ENCODE results near the gene CD81.
"Not testable (repeated sequence)": the region's sequence is repeated elsewhere in the genome, so short reads cannot be mapped to it uniquely, and the experiment has no call there.

CD81 gene

DNA sequence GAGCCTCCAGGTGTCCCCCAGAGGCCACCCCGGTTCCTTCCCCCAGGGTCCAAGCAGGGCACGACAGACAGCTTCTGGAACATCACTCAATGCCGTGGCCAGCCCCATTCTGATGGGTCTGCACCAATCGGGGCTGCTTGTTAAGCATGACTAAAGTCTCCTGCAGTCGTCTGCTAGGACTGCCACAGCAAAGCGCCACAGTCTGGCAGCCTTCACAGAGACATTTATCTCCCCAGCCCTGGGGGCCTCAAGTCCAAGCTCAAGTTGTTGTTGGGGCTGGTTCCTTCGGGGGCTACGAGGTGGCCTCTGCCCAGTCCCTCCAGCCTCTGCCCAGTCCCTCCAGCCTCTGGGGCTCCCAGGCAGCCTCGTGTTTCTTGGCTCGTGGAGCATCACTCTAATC, 14.0 kb upstream of the CD81 start:
- Mint-ChIP-seq H3K9me3 (no peaks in the 10 kb centered on the region), H3K36me3 (no peaks in the 10 kb centered on the region), H3K4me3 (no peak overlapping the region), H3K27me3 (no peaks in the 10 kb centered on the region), H3K4me1 (peaks cover 4 to 5% of the 10 kb centered on the region in 2 donors), H3K27ac (no peak overlapping the region)
- ATAC-seq (replicated peaks) (no peak), DNase-seq (no peak)

GRCh38 chr11:2363577-2364370, 13.3 kb upstream of the CD81 start:
- ATAC-seq (replicated peaks): no peak
- Mint-ChIP-seq H3K9me3 (no peaks in the 10 kb centered on the region), H3K27me3 (no peaks in the 10 kb centered on the region), H3K27ac (no peak overlapping the region), H3K4me3 (no peak overlapping the region), H3K4me1 (peaks cover 4% of the 10 kb centered on the region in 2 donors), H3K36me3 (no peaks in the 10 kb centered on the region)
- no peak for DNase-seq

DNA sequence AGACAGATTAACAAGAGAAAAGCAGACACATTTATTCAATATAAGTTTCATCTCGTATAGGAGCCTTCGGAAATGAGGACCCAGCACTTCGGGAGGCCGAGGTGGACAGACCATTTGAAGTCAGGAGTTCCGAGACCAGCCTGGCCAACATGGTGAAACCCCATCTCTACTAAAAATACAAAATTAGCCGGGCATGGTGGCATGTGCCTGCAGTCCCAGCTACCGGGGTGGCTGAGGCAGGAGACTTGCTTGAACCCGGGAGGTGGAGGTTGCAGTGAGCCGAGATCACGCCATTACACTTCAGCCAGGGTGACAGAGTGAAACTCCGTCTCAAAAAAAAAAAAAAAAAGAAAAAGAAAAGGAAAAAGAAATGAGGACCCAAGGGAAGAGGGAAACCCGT, 12.7 kb upstream of the CD81 start:
- not testable (repeated sequence) for DNase-seq; ATAC-seq (replicated peaks); H3K9me3 Mint-ChIP-seq; H3K4me1 Mint-ChIP-seq; H3K4me3 Mint-ChIP-seq; H3K27me3 Mint-ChIP-seq; H3K27ac Mint-ChIP-seq; H3K36me3 Mint-ChIP-seq

DNA sequence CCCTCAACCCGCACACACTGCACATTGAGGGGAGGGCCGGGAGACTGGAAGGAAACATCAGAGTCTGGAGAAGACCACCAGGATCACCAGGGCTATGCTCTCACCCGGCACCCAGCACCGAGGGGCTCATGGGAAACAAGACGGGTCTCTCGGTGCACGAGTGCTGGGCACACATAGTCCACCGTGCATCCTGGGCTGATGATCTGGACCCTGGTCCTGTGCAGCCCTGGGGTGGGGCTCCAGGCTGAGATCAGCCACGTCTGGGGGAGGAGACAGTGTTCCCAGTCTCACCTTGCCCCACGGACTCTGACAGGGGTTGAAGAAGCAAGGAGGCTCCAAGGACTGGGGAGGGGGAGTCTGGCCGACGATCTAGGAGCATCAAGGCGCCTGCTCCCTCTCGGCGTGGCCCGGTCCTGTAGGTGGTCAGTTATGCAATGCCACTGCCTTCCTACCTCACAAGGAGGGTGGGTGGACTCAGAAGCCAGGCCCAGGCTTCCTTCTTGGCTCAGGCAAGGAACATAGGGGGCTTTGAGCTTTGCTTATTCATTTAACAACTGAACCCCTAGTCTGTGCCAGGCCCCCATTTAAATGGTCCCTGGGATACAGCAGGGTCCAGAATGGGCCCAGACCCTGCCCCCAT, 11.4 kb upstream of the CD81 start:
- H3K27ac Mint-ChIP-seq: no peak overlapping the region
- H3K4me3 Mint-ChIP-seq: no peak overlapping the region
- no peaks in the 10 kb centered on the region for H3K27me3 Mint-ChIP-seq
- DNase-seq: no peak
- no peaks in the 10 kb centered on the region for H3K36me3 Mint-ChIP-seq
- no peaks in the 10 kb centered on the region for H3K9me3 Mint-ChIP-seq
- no peak for ATAC-seq (replicated peaks)
- peaks cover 0 to 4% of the 10 kb centered on the region in 2 donors for H3K4me1 Mint-ChIP-seq

GRCh38 chr11:2366276-2366675, 10.8 kb upstream of the CD81 start:
- no peaks in the 10 kb centered on the region for H3K9me3 Mint-ChIP-seq
- H3K36me3 Mint-ChIP-seq: no peaks in the 10 kb centered on the region
- no peak for ATAC-seq (replicated peaks)
- no peaks in the 10 kb centered on the region for H3K27me3 Mint-ChIP-seq
- H3K27ac Mint-ChIP-seq: no peak overlapping the region
- H3K4me1 Mint-ChIP-seq: peaks cover 0 to 4% of the 10 kb centered on the region in 2 donors
- DNase-seq: no peak
- no peak overlapping the region for H3K4me3 Mint-ChIP-seq

DNA sequence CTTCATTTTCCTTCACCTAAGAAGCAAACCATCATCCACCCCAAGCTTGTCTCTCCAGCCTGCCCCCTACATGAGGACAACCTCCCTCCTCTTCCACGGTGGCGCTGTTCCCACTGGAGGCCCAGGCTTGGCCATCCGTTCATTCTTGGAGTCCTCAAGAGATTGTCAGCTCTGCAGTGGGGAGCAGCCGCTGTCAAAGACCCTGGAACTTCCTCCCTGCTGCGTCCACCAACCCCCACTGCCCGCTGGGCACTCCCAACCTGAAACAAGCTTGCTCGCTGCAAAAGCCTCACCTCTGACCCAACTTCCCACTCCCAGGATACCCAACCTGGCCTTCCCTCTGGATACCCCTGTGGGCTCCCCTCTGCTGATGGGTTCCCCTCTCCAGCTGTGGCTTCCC, 10.4 kb upstream of the CD81 start:
- no peaks in the 10 kb centered on the region for H3K36me3 Mint-ChIP-seq
- no peak for DNase-seq
- no peak for ATAC-seq (replicated peaks)
- H3K9me3 Mint-ChIP-seq: no peaks in the 10 kb centered on the region
- no peaks in the 10 kb centered on the region for H3K27me3 Mint-ChIP-seq
- H3K4me3 Mint-ChIP-seq: no peak overlapping the region
- H3K27ac Mint-ChIP-seq: no peak overlapping the region
- H3K4me1 Mint-ChIP-seq: peaks cover 0 to 4% of the 10 kb centered on the region in 2 donors

GRCh38 chr11:2367266-2368160, 9.6 kb upstream of the CD81 start:
- Mint-ChIP-seq H3K4me1 (peaks cover 0 to 4% of the 10 kb centered on the region in 2 donors), H3K27me3 (no peaks in the 10 kb centered on the region), H3K27ac (no peak overlapping the region), H3K4me3 (no peak overlapping the region), H3K36me3 (no peaks in the 10 kb centered on the region), H3K9me3 (no peaks in the 10 kb centered on the region)
- DNase-seq (no peak), ATAC-seq (replicated peaks) (no peak)

DNA sequence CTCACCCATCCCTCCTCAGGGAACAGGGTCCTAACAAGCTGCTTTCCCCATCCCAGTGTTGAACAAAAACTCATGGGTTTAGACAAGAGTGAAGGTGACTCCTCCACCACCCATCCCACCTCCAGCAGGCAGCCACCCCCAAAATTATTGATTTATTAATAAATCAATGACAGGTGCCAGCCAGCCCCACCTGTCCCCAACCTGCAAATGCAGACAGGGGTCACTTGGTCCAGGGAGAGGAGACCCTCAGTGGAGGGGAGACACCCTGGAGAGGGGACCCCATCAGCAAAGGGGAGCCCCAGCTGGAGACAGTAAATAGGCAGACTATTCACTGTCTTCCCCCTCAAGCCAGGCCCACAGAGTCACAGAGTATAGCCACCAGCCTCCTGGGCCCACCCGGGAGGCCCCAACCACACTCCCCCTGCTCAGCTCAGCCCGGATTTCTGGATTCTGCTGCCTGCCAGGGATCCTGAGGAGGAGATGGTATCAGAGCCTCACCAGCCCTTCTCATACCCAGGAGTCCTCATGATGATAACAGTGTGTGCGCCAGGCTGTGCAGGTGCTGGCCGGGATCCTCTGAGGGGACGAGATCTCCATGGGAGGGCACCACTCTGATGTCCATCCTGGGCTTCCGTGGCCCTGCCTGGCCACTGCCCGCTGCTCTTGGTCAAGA, 8.8 kb upstream of the CD81 start:
- Mint-ChIP-seq H3K27me3 (no peaks in the 10 kb centered on the region), H3K36me3 (no peaks in the 10 kb centered on the region), H3K4me1 (peaks cover 0 to 4% of the 10 kb centered on the region in 2 donors), H3K4me3 (no peak overlapping the region), H3K9me3 (no peaks in the 10 kb centered on the region), H3K27ac (no peak overlapping the region)
- ATAC-seq (replicated peaks): no peak
- no peak for DNase-seq

DNA sequence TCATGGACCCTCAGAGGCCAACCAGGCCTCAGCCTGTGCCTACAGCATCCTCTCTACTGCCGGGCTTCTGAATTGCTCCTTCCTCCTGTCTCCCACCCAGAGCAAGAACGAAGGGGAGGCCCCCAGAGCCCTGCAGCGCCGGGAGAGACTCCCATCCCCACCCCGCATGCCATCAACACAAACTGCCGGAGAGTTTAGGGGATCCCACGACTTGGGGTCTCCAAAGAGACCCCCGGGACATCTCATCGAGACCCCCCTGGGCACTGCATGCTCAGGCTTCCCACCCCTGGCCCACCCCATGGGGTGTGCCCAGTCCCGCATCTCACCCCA, 8.3 kb upstream of the CD81 start:
- Mint-ChIP-seq H3K36me3 (no peaks in the 10 kb centered on the region), H3K9me3 (no peaks in the 10 kb centered on the region), H3K27me3 (no peaks in the 10 kb centered on the region), H3K4me3 (no peak overlapping the region), H3K4me1 (peaks cover 0 to 4% of the 10 kb centered on the region in 2 donors), H3K27ac (no peak overlapping the region)
- no peak for DNase-seq
- no peak for ATAC-seq (replicated peaks)

DNA sequence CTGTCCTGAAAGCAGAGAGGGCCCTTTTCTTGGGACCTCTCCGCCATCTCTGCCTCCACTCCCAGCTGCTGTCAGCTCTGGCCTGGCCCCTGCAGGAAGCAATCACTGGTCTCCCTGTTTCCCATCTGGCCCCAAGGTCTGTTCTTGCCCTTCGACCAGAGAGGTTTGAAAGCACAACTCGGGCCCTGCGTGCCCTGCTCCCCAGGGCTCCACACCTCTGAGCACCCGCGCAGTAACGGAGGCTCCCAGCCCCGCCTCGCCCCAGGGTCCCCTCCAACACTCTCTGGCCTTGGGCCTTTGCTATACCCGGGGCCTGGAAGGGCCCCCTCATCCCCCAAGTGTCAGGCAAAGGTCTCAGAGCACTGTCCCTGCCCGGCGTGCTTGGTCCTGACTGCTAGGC, 7.8 kb upstream of the CD81 start:
- Mint-ChIP-seq H3K9me3 (no peaks in the 10 kb centered on the region), H3K4me3 (no peak overlapping the region), H3K4me1 (peaks cover 0 to 4% of the 10 kb centered on the region in 2 donors), H3K27ac (no peak overlapping the region), H3K36me3 (no peaks in the 10 kb centered on the region), H3K27me3 (no peaks in the 10 kb centered on the region)
- DNase-seq: no peak
- no peak for ATAC-seq (replicated peaks)

DNA sequence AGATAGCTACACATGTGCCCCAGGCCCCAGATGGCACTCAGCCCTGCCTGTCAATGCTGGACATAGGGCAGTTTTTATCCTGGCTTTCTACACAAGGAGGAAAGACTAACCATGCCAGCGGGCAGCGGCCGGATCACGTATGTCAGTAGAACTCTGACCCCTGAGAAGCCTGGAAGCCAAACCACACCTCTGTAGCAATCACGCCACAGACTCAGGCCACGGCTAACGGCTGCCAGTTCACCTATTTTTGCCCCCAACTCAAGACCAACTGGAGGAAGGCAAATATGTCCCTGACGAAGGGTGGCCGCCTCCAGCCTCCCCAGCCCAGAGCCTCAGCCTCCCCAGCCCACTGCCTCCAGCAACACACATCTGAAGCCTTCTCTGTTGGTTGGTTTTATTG, 7.2 kb upstream of the CD81 start:
- no peak for ATAC-seq (replicated peaks)
- Mint-ChIP-seq H3K27me3 (no peaks in the 10 kb centered on the region), H3K4me1 (peaks cover 0 to 4% of the 10 kb centered on the region in 2 donors), H3K4me3 (no peak overlapping the region), H3K36me3 (no peaks in the 10 kb centered on the region), H3K27ac (no peak overlapping the region), H3K9me3 (no peaks in the 10 kb centered on the region)
- no peak for DNase-seq

GRCh38 chr11:2374456-2375201, 2.5 kb upstream of the CD81 start:
- Mint-ChIP-seq H3K27ac (no peak overlapping the region), H3K27me3 (no peaks in the 10 kb centered on the region), H3K4me1 (peaks cover 12 to 25% of the 10 kb centered on the region in 2 donors), H3K36me3 (peaks cover 2 to 6% of the 10 kb centered on the region in 2 donors), H3K4me3 (no peak overlapping the region), H3K9me3 (no peaks in the 10 kb centered on the region)
- DNase-seq: no peak
- no peak for ATAC-seq (replicated peaks)

GRCh38 chr11:2375341-2375853, 1.7 kb upstream of the CD81 start:
- ATAC-seq (replicated peaks) (no peak), DNase-seq (no peak)
- Mint-ChIP-seq H3K4me1 (peaks cover 20 to 32% of the 10 kb centered on the region in 2 donors), H3K4me3 (no peak overlapping the region), H3K27ac (no peak overlapping the region), H3K36me3 (peaks cover 4 to 9% of the 10 kb centered on the region in 2 donors), H3K27me3 (no peaks in the 10 kb centered on the region), H3K9me3 (no peaks in the 10 kb centered on the region)

All from stimulated activated naive B cell treated with anti-CD40 and anti-IgM and Interleukin-4, amounts not matched to agents 10 μg/mL and 1 μg/mL and 100 μg/mL, for 72 hours (primary cell).